ENCODE measurements around the gene RRAGC.
A peak's percentile ranks its signal among the peaks of the same experiment; 100 is the strongest.

RRAGC gene, protein sequence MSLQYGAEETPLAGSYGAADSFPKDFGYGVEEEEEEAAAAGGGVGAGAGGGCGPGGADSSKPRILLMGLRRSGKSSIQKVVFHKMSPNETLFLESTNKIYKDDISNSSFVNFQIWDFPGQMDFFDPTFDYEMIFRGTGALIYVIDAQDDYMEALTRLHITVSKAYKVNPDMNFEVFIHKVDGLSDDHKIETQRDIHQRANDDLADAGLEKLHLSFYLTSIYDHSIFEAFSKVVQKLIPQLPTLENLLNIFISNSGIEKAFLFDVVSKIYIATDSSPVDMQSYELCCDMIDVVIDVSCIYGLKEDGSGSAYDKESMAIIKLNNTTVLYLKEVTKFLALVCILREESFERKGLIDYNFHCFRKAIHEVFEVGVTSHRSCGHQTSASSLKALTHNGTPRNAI

GRCh38 chr1:38859561-38860453 lies at the start of gene RRAGC:
RRAGC (minus strand) TSS chr1:38859772; CDS start chr1:38859646, 126 bp downstream.
- DNase-seq, result peak; percentile 98

- no peak for DNase-seq
Observed at GRCh38 chr1:38908821-38909220, 49.2 kb upstream of the RRAGC start.

DNA sequence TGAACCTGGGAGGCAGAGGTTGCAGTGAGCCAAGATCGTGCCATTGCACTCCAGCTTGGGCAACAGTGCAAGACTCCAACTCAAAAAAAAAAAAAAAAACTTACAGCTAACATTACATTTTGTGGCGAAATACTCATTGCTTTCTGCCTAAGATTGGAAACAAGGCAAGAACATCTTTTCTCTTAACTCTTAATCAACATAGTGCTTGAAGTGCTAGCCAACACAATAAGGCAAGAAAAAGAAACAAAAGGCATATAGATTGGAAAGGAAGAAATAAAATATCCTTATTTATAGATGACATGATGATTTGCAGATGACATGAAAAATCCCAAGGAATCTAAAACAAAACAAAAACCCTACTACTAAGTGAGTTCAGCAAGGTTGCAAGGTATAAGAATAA lies 46.4 kb upstream of the RRAGC start:
- DNase-seq, result no peak

- DNase-seq, result no peak
Observed at GRCh38 chr1:38899560-38899959, 40.0 kb upstream of the RRAGC start.

DNA sequence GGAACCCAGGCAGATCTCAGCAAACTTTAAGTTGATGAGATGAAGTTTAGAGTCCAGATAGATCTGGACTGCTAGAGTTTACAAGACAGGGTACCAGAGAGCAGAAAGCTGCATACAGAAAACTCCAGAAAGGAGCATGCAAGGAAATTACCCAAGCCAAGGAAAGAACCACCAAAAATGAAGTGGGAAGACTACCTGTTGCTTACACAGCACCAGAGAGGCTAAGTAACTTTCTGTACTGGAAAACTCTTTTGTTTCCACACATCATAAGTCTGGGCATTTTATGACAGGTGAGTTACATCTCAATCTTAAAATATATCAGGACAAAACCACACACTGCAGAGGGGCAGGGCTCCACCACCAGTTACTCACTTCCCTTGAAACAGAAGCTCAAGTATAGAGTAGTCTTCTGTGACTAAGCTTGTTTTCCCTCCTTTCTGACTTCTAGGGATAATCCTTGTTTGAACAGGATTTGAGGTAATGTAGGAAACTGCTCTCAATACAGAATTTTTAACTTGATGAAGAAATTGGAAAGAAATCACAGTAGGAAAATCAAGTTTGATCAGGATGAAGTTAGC lies 39.2 kb upstream of the RRAGC start:
- no peak for DNase-seq

- no peak for DNase-seq
Observed at GRCh38 chr1:38896169-38896568, 36.6 kb upstream of the RRAGC start.

- no peak for DNase-seq
Observed at GRCh38 chr1:38892976-38893375, 33.4 kb upstream of the RRAGC start.

DNA sequence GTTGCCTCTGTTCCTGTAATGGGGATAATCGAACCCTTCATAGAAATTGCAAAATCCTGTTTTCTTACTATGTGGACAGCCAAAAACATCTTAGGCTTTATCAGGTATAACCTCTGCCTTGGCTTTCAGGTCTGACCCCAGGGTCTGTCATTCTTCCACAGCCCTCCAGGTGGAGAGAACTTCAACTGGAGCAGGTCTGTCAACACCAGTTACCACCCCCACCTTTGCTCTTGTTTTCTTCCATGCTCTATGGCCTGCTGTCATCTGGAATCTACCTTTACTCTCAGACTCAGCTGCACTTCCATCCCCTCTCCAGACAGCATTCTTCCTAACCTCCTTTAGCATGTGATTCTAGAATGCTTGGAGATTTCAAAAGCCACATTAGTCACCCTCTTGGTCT lies 32.2 kb upstream of the RRAGC start:
- no peak for DNase-seq

DNA sequence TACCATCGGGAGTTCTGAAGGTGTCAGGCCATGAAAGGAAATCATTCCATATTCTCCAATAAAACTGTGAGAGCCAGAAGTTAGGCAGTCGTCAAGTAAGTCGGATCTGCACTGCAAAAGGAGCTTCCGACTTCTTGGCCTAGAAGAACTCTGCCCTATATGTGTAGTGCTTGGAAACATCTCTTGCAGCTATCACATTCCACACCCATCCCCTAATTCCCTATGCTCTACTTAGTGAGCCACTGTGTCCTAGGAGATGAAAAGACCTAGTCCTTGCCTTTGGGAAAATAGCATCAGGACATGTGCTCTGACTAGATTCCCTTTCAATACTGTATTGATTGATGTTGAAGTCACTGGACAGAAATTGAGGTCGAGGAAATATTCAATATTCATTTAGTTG lies 30.0 kb upstream of the RRAGC start:
- no peak for DNase-seq

- DNase-seq, result no peak
Observed at GRCh38 chr1:38888423-38889333, 29.1 kb upstream of the RRAGC start.

GRCh38 chr1:38885092-38885491 lies 25.5 kb upstream of the RRAGC start:
- no peak for DNase-seq

DNA sequence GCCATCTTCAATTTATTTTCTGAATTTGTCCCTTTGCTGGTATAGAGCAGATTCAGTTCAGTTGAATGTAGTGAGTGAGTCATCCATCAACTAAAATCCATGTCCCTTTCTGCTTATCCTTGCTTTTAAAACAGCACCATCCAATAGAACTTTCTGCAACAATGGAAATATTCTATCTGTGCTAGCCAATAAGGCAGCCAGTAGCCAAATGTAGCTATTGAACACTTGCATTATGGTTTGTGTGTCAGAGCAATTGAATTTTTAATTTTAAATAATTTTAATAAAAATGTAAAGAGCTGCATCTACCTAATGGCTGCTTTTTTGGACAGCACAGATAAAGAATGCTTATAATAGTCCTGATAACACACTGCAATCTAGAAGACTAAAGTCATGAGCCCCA lies 21.9 kb upstream of the RRAGC start, which contains the start of gene GJA9:
Gene GJA9 (minus strand): TSS at position 101 of the 400 bp plus-strand sequence. CDS start 5,489 bp downstream, outside the sequence.
- no peak for DNase-seq

DNA sequence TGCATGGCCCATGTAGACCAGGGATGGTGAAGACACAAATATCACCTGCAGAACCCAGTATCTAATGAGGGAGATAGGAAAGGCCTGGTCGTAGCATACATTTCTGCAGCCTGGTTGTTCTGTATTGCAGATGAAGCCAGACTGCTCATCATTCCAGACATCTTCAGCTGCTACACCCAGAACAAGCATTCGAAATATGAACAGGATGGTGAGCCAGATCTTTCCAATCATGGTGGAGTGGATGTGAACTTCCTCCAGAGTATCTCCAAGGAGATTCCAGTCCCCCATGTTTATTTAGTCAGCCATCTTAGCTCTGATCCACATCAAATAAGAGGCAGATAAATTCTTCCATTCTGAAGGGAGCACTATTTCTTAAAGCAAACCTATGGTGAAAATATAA lies 16.2 kb upstream of the RRAGC start:
- DNase-seq, result no peak

- peak; percentile 97 to 98 for DNase-seq
Observed at GRCh38 chr1:38873027-38873969, 13.7 kb upstream of the RRAGC start, which contains the start of gene MYCBP. MYCBP (minus strand) TSS chr1:38873348; CDS start chr1:38873305, 43 bp downstream.

DNA sequence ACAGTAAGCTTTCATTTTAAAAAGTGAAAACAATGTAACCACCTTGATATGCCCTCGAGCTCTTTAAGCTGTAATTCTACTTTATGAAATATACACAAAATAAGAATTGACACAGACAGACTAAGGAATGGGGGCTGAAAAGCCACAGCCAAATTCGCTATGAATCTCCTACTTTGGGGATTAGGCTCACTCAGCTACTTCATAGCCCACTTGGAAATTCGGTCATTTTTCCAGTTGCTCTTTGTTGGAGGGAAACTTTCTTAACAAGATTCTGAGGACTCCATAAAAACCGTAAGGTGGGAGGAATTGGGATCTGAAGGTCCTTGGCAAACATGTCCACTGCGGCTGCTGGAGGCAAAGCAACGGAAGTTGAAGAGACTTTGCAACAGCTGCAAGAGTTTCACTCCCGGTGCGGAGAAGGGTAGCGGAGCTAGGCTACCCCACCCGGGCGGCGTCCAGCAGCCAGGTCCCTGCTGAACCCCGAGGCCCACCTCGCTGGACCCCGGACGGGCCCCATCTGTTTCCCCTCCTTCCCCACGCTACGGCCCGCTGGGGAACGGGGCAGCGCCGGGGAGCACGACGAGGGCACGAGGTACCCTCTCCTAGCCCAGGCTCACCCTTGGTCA lies 12.9 kb upstream of the RRAGC start:
- peak in 1 of 2 experiments; percentile 58 for DNase-seq

DNA sequence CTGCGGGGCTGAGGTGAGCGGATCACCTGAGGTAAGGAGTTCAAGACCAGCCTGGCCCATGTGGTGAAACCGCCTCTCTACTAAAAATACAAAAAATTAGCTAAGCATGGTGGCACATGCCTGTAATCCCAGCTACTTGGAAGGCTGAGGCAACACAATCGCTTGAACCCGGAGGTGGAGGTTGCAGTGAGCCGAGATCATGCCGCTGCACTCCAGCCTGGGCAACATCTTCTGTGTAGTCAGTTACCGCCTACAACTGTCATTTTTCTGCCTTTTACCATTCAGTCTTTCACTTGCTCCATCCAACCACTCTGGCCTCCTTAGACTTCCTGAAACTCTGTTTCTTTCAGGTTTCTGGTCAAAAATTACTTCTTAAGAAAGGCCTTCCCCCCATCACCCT lies 11.4 kb upstream of the RRAGC start:
- no peak for DNase-seq

- DNase-seq, result no peak
Observed at GRCh38 chr1:38867208-38867607, 7.6 kb upstream of the RRAGC start.

DNA sequence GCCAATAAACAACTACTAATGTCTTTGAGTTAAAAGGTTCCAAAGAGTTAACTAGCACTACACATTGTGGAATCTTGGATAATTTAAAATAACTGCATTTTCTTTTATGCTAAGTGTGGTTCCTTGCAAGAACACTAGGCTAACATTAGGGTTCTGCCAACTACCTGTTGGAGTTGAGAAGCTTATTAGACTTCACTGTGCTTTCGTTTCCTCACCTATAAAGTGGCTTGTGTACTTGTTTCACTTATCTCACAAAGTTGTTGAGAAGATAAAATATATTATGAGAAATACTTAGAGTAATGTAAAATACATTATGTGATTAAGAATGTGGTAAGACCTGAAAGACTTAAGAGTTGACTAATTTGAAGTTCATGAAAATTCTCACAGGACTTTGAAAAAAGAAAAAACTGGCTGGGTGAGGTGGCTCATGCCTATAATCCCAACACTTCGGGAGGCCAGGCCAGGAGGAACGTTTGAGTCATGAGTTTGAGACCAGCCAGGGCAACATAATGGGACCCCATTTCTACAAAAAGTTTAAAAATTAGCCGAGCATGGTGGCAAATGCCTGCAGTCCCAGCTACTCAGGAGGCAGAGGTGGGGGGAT lies 5.6 kb upstream of the RRAGC start:
- no peak for DNase-seq

DNA sequence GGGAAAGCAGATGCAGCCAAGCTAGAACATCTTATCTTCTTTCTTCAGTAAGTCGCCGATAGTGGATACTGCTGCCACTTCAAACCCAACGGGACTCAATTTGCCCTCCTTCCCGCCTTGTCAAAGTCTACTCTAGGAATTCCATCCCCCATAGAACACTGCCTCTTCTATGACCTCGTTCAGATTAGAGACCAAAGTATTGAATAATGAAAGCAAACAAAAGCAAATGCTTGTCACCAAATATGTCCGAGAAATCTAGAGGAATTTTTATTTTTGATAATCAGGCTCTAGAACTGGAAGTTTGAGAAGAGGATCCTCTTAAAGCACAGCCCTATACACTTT lies 853 bp upstream of the RRAGC start:
- DNase-seq, result no peak
